DND-41 (cell line): Measurements from ENCODE around the gene PIAS2.

Experiments
- EZH2 ChIP-seq: IDR thresholded peaks from 3 replicates; pipeline ENCODE4 v1.6.1; 2012; ENCODE audit warnings: borderline replicate concordance, low read depth, mild to moderate bottlenecking, moderate library complexity, low read length, inconsistent platforms; ENCODE audit not compliant: severe bottlenecking
- TF ChIP-seq, protein P1 (sequence below): IDR thresholded peaks from 2 replicates; pipeline ENCODE4 v1.5.1; 2012; ENCODE audit warnings: borderline replicate concordance, low read length, moderate library complexity, mild to moderate bottlenecking; ENCODE audit not compliant: poor library complexity, severe bottlenecking; ENCODE audit errors: extremely low read depth

DNA sequence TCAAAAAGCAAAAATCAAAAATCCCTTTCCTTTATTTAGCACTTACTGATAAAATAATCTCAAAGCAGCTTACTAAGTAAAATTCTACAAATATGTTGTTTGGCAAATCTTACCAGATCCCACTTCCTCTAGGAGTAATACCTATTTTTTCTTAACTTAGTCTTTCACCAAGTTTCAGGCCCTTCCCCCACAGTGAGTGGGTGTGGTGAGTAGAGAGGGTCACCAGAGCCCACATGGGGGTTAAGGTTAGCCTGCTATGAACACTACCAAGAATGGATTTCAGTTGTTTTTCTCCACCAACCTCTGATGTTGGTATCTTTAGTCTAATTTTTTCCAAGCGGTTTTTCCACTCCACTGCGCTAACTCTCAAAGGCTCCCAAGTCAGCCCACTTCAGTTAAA, 23.2 kb downstream of the PIAS2 start:
- TF ChIP-seq, protein P1, sequence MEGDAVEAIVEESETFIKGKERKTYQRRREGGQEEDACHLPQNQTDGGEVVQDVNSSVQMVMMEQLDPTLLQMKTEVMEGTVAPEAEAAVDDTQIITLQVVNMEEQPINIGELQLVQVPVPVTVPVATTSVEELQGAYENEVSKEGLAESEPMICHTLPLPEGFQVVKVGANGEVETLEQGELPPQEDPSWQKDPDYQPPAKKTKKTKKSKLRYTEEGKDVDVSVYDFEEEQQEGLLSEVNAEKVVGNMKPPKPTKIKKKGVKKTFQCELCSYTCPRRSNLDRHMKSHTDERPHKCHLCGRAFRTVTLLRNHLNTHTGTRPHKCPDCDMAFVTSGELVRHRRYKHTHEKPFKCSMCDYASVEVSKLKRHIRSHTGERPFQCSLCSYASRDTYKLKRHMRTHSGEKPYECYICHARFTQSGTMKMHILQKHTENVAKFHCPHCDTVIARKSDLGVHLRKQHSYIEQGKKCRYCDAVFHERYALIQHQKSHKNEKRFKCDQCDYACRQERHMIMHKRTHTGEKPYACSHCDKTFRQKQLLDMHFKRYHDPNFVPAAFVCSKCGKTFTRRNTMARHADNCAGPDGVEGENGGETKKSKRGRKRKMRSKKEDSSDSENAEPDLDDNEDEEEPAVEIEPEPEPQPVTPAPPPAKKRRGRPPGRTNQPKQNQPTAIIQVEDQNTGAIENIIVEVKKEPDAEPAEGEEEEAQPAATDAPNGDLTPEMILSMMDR, result no peak
- no peak for TF ChIP-seq EZH2
